NCI-H2227 treated with DMSO at 0.1 percent for 48 hours (cell line): ENCODE data around the gene HRH4.

Experiments used
- DNase-seq: peaks from one replicate; lab custom pipeline; 2025; lab: John Stamatoyannopoulos, UW

HRH4 gene

GRCh38 chr18:24509435-24509834, 49.0 kb downstream of the HRH4 start:
- DNase-seq, result no peak

- DNase-seq, result no peak
Measured at GRCh38 chr18:24514439-24514838, 54.0 kb downstream of the HRH4 start.

- no peak for DNase-seq
Measured at GRCh38 chr18:24515721-24516120, 55.3 kb downstream of the HRH4 start.

- DNase-seq, result no peak
Measured at GRCh38 chr18:24516261-24516660, 55.8 kb downstream of the HRH4 start.

GRCh38 chr18:24517554-24517953, 57.1 kb downstream of the HRH4 start:
- DNase-seq, result no peak

GRCh38 chr18:24518596-24518995, 58.2 kb downstream of the HRH4 start:
- DNase-seq, result no peak
